HCT116 (cell line): Measurements from ENCODE around the gene SYNDIG1. TPM values are rescaled to one million over a fixed set of nuclear protein-coding genes. Genes with fewer than 3 reads are reported as not detected.

Experiments
- ATAC-seq: fragments of 200-7000 bp; cut with Tn5 transposase; 2 replicates; pipeline ENCODE4 v1.9.1; 2020; ENCODE audit warnings: mild to moderate bottlenecking, moderate library complexity
- BruUV-seq: library from RNA; stranded (reverse); fragments of 400-500 nt; replicated peaks from 2 replicates; lab custom pipeline; 2021; lab: Mats Ljungman, UMichigan
- CTCF ChIA-PET: fragments of 300-600 bp; sonication (Branson Sonifier 250); formaldehyde crosslinking; loops from one replicate; lab custom pipeline; 2021; ENCODE audit warnings: antibody characterized with exemption; lab: Charles Lee
- POLR2A ChIA-PET: fragments of 300-600, 350-600 bp; sonication (Branson Sonifier 250); formaldehyde crosslinking; loops from one replicate; lab custom pipeline; 2021; ENCODE audit warnings: antibody characterized with exemption; lab: Charles Lee
- RAD21 ChIA-PET, 2 experiments: fragments of 300-600 bp; sonication (Branson Sonifier 250); formaldehyde crosslinking; loops; one replicate each; lab custom pipeline; 2023; ENCODE audit warnings: low total read pairs in 2 of 2; ENCODE audit not compliant: uncharacterized antibody in 2 of 2, unreplicated experiment in 2 of 2, low non-redundant PET in 1 of 2; lab: Charles Lee
- DNase-seq: peaks from one replicate; pipeline ENCODE4 v3.0.0-alpha.2; 2010; ENCODE audit warnings: low read depth, low spot score
- H2AFZ ChIP-seq: fragments of 200-600 bp; shearing (Covaris generic), sonication (generic); 2 replicates; pipeline ENCODE4 v1.6.1; 2017; ENCODE audit warnings: low read depth, mixed run types, mixed read lengths, antibody characterized with exemption, low read length; ENCODE audit not compliant: poor library complexity, severe bottlenecking
- H3K27ac ChIP-seq: 2 replicates; pipeline ENCODE4 v1.5.1; 2012; ENCODE audit warnings: low read depth, low read length
- H3K27me3 ChIP-seq: fragments of 200-600 bp; sonication (generic); 2 replicates; pipeline ENCODE4 v1.6.1; 2016; ENCODE audit warnings: mixed run types, low read length, mixed read lengths; ENCODE audit not compliant: insufficient read depth
- H3K36me3 ChIP-seq, 2 experiments: fragments of 200-500 bp in 1 of 2; fragments of 200-600 bp in 1 of 2; sonication (Bioruptor generic) in 1 of 2; sonication (generic) in 1 of 2; 2 replicates each; pipeline versions ENCODE4 v1.5.1 to v1.6.1; 2014 to 2016; ENCODE audit warnings: low read length in 2 of 2, inconsistent platforms in 1 of 2, mixed read lengths in 1 of 2, mixed run types in 1 of 2; ENCODE audit not compliant: insufficient read depth in 2 of 2, control insufficient read depth in 1 of 2
- H3K4me1 ChIP-seq, 2 experiments: fragments of 200-600 bp in 1 of 2; sonication (generic) in 1 of 2; 2 replicates each; pipeline versions ENCODE4 v1.5.1 to v1.6.1; 2012 to 2017; ENCODE audit warnings: low read length in 2 of 2, inconsistent platforms in 1 of 2, mild to moderate bottlenecking in 1 of 2, mixed read lengths in 1 of 2, mixed run types in 1 of 2, moderate library complexity in 1 of 2; ENCODE audit not compliant: insufficient read depth in 2 of 2, control insufficient read depth in 1 of 2
- H3K4me2 ChIP-seq: fragments of 200-600 bp; sonication (generic); 2 replicates; pipeline ENCODE4 v1.6.1; 2017; ENCODE audit warnings: mixed run types, low read length, mixed read lengths
- H3K4me3 ChIP-seq, 2 experiments: fragments of 200-600 bp in 1 of 2; sonication (generic) in 1 of 2; replicated peaks in 1 of 2; 2 replicates each; pipeline ENCODE4 v1.5.1; 2011 to 2016; ENCODE audit warnings: low read length in 2 of 2, control low read depth in 1 of 2, low read depth in 1 of 2, mild to moderate bottlenecking in 1 of 2, mixed read lengths in 1 of 2, mixed run types in 1 of 2
- H3K79me2 ChIP-seq: fragments of 200-600 bp; sonication (generic); 2 replicates; pipeline ENCODE4 v1.6.1; 2017; ENCODE audit warnings: mild to moderate bottlenecking, mixed run types, low read length, moderate library complexity, mixed read lengths; ENCODE audit not compliant: insufficient read depth
- H3K9ac ChIP-seq: fragments of 200-600 bp; sonication (generic); 2 replicates; pipeline ENCODE4 v1.6.1; 2016; ENCODE audit warnings: low read length, mixed read lengths
- H3K9me2 ChIP-seq: fragments of 200-600 bp; sonication (generic), shearing (Covaris generic); 2 replicates; pipeline ENCODE4 v1.6.1; 2017; ENCODE audit warnings: mixed run types, mild to moderate bottlenecking, moderate library complexity; ENCODE audit not compliant: insufficient read depth
- H3K9me3 ChIP-seq, 2 experiments: fragments of 200-500 bp in 1 of 2; fragments of 200-600 bp in 1 of 2; sonication (Bioruptor generic) in 1 of 2; sonication (generic) in 1 of 2; 2 replicates each; pipeline ENCODE4 v1.6.1; 2014 to 2017; ENCODE audit warnings: low read length in 2 of 2, mixed read lengths in 2 of 2, inconsistent platforms in 1 of 2, low read depth in 1 of 2, mild to moderate bottlenecking in 1 of 2, mixed run types in 1 of 2, moderate library complexity in 1 of 2; ENCODE audit not compliant: control insufficient read depth in 1 of 2, insufficient read depth in 1 of 2
- H4K20me1 ChIP-seq: fragments of 200-600 bp; sonication (generic), shearing (Covaris generic); 2 replicates; pipeline ENCODE4 v1.6.1; 2017; ENCODE audit warnings: mixed run types, mild to moderate bottlenecking, moderate library complexity; ENCODE audit not compliant: insufficient read depth
- CEBPB ChIP-seq: IDR thresholded peaks from 2 replicates; pipeline ENCODE4 v1.6.1; 2012; ENCODE audit warnings: low read depth
- CTCF ChIP-seq, 3 experiments: fragments of 200-600 bp in 1 of 3; sonication (generic) in 1 of 3; IDR thresholded peaks in 2 of 3; conservative IDR thresholded peaks in 1 of 3; 2 replicates each; pipeline ENCODE4 v1.5.1; 2012 to 2017; ENCODE audit warnings: low read depth in 2 of 3, low read length in 2 of 3, antibody characterized with exemption in 1 of 3, borderline replicate concordance in 1 of 3, control low read depth in 1 of 3, mild to moderate bottlenecking in 1 of 3, mixed read lengths in 1 of 3, mixed run types in 1 of 3, moderate library complexity in 1 of 3; ENCODE audit not compliant: insufficient read depth in 1 of 3
- EGR1 ChIP-seq: IDR thresholded peaks from 2 replicates; pipeline ENCODE4 v1.6.1; 2012; ENCODE audit warnings: low read depth
- EZH2 ChIP-seq: fragments of 200-600 bp; sonication (generic); IDR thresholded peaks from 2 replicates; pipeline ENCODE4 v1.6.1; 2017; ENCODE audit warnings: antibody characterized with exemption, mixed run types
- FOSL1 ChIP-seq: IDR thresholded peaks from 2 replicates; pipeline ENCODE4 v1.6.1; 2012; ENCODE audit warnings: low read depth
- POLR2AphosphoS5 ChIP-seq: IDR thresholded peaks from 2 replicates; pipeline ENCODE4 v1.6.1; 2011; ENCODE audit warnings: mild to moderate bottlenecking, low read depth, low read length, moderate library complexity
- RAD21 ChIP-seq: IDR thresholded peaks from 2 replicates; pipeline ENCODE4 v1.6.1; 2012; ENCODE audit warnings: low read depth, mild to moderate bottlenecking
- SIN3A ChIP-seq: IDR thresholded peaks from 2 replicates; pipeline ENCODE4 v1.6.1; 2012; ENCODE audit warnings: low read depth
- YY1 ChIP-seq: IDR thresholded peaks from 2 replicates; pipeline ENCODE4 v1.6.1; 2011; ENCODE audit warnings: low read length, low read depth, moderate library complexity, mild to moderate bottlenecking; ENCODE audit not compliant: insufficient replicate concordance; ENCODE audit errors: extremely low read depth
- ZBTB33 ChIP-seq: IDR thresholded peaks from 2 replicates; pipeline ENCODE4 v1.6.1; 2011; ENCODE audit warnings: mild to moderate bottlenecking, low read length, moderate library complexity; ENCODE audit not compliant: insufficient replicate concordance; ENCODE audit errors: extremely low read depth
- ZFX ChIP-seq: fragments of 450-650 bp; IDR thresholded peaks from 2 replicates; pipeline ENCODE4 v1.6.1; 2017
- intact Hi-C: fragments of 100-400 bp; cut with micrococcal nuclease; formaldehyde crosslinking; loops from 2 replicates; pipeline ENCODE4 v1.10.0; 2022
- total RNA-seq: library from RNA; stranded (reverse); gene quantifications from one replicate; pipeline ENCODE4 v1.2.1, GENCODE V29; 2021; ENCODE audit not compliant: unreplicated experiment
- TF ChIP-seq, protein P1 (sequence below): IDR thresholded peaks from 2 replicates; pipeline ENCODE4 v1.6.1; 2012; ENCODE audit warnings: low read depth

SYNDIG1 gene
- total RNA-seq, 1 experiment from 2014 or later, result not detected

DNA sequence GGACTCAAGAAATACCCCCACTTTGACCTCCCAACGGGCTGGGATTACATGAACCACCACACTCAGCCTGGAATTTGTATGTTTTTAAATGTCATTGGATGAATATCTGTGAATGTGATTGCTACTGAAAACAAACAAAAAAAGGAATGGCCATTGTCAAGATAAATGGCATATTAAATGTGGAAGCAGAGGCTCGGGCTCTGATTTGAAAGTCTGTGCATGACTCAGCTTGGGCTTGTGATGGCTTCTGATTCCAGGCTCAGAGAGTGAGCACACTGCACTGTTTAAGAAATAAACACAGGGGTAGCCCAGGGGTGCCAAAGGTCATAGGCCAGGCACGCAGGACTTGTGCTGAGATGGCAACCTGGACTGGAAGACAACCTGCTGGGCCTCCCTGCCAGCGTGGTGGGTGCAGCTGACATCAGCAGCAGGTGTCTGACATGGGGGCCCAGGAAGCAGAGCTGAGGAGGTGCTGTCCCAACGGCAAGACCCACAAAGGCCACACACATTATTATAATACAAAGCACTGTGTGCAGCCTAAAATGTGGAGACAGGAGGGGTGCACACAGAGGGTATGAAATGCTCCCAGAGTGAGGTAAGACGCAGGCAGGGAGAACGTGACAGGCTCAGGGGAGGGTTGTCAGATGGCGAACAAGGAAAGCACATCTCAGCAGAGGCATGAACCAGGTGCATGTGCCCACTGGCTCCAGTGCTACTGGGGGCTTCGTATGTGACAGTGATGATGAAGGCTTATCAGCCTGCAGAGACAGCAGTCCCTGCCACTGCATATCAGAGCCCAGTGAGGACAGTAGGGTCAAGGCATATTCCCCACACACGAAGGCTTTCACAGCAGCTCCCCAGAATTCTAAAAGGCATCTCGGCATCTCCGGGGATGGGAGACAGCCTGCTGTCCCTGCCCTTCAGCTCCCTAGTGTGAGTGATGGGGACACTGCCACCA lies 169.4 kb downstream of the SYNDIG1 start:
- ChIA-PET POLR2A (no interaction called here), CTCF (no interaction called here)
- TF ChIP-seq YY1 (no peak), CEBPB (no peak), POLR2AphosphoS5 (no peak), EGR1 (no peak), EZH2 (no peak), ZBTB33 (no peak), CTCF (IDR thresholded peaks at IDR 0.05 in 2 of 3, conservative IDR thresholded peaks at IDR 0.05 in 1 of 3; ENCODE audit: borderline replicate concordance in 1 of 3, insufficient read depth in 1 of 3, low read depth in 2 of 3, low read length in 2 of 3) (no peak), SIN3A (no peak), RAD21 (no peak), FOSL1 (no peak), ZFX (no peak)
- TF ChIP-seq, protein P1, sequence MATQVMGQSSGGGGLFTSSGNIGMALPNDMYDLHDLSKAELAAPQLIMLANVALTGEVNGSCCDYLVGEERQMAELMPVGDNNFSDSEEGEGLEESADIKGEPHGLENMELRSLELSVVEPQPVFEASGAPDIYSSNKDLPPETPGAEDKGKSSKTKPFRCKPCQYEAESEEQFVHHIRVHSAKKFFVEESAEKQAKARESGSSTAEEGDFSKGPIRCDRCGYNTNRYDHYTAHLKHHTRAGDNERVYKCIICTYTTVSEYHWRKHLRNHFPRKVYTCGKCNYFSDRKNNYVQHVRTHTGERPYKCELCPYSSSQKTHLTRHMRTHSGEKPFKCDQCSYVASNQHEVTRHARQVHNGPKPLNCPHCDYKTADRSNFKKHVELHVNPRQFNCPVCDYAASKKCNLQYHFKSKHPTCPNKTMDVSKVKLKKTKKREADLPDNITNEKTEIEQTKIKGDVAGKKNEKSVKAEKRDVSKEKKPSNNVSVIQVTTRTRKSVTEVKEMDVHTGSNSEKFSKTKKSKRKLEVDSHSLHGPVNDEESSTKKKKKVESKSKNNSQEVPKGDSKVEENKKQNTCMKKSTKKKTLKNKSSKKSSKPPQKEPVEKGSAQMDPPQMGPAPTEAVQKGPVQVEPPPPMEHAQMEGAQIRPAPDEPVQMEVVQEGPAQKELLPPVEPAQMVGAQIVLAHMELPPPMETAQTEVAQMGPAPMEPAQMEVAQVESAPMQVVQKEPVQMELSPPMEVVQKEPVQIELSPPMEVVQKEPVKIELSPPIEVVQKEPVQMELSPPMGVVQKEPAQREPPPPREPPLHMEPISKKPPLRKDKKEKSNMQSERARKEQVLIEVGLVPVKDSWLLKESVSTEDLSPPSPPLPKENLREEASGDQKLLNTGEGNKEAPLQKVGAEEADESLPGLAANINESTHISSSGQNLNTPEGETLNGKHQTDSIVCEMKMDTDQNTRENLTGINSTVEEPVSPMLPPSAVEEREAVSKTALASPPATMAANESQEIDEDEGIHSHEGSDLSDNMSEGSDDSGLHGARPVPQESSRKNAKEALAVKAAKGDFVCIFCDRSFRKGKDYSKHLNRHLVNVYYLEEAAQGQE, result no peak

More for the DNA sequence above, 169.4 kb downstream of the SYNDIG1 start:
- BruUV-seq, result no TSS peak
- DNase-seq (no peak), ATAC-seq (no peak)
- Histone ChIP-seq H3K36me3 (no peaks in the 10 kb centered on the region), H3K79me2 (no peaks in the 10 kb centered on the region), H3K4me1 (peaks cover 7 to 13% of the 10 kb centered on the region in 2 experiments), H3K9ac (no peak overlapping the region), H3K27ac (no peak overlapping the region), H4K20me1 (no peaks in the 10 kb centered on the region), H3K9me2 (no peaks in the 10 kb centered on the region), H2AFZ (no peak overlapping the region), H3K4me2 (no peak overlapping the region), H3K9me3 (no peaks in the 10 kb centered on the region), H3K4me3 (no peak overlapping the region), H3K27me3 (peaks cover 12% of the 10 kb centered on the region; the same call in 1 of the 2 replicates)
- RAD21 ChIA-PET, result no interaction called here
- intact Hi-C loops, result no loop called here
